Lower leg skin (tissue), 3 donors: ENCODE data around the gene CHMP5.

Experiments
- CTCF ChIP-seq, 3 donors: fragments of 450-650 bp; IDR thresholded peaks; one replicate each; pipeline ENCODE4 v1.5.1; 2016; ENCODE audit warnings: antibody characterized with exemption in 3 of 3, mild to moderate bottlenecking in 3 of 3, moderate library complexity in 2 of 3
- POLR2A ChIP-seq, 2 donors: fragments of 450-650 bp; IDR thresholded peaks; one replicate each; pipeline ENCODE4 v1.6.1; 2016 to 2017; ENCODE audit warnings: antibody characterized with exemption in 2 of 2, mild to moderate bottlenecking in 1 of 2, moderate library complexity in 1 of 2

- TF ChIP-seq CTCF (IDR thresholded peaks at IDR 0.05) = no peak
- TF ChIP-seq POLR2A (IDR thresholded peaks at IDR 0.05) = no peak
Observed at GRCh38 chr9:33320230-33320567, 55.4 kb downstream of the CHMP5 start.
